Stimulated activated CD8-positive, alpha-beta memory T cell treated with anti-CD3 and anti-CD28 coated beads, Interleukin-15, amount 100 ng/mL, for 1 hour (primary cell): ENCODE results near the gene HDAC9.
"Not testable (repeated sequence)": the region's sequence is repeated elsewhere in the genome, so short reads cannot be mapped to it uniquely, and the experiment has no call there.

Source experiments
- DNase-seq: peaks from one replicate; pipeline ENCODE4 v3.0.0-alpha.2; 2020; ENCODE audit warnings: low read depth

The HDAC9 gene

GRCh38 chr7:19030281-19030680, 534.7 kb downstream of the HDAC9 start:
- DNase-seq = no peak

- not testable (repeated sequence) for DNase-seq
Observed at GRCh38 chr7:19032942-19033341, 537.4 kb downstream of the HDAC9 start.

DNA sequence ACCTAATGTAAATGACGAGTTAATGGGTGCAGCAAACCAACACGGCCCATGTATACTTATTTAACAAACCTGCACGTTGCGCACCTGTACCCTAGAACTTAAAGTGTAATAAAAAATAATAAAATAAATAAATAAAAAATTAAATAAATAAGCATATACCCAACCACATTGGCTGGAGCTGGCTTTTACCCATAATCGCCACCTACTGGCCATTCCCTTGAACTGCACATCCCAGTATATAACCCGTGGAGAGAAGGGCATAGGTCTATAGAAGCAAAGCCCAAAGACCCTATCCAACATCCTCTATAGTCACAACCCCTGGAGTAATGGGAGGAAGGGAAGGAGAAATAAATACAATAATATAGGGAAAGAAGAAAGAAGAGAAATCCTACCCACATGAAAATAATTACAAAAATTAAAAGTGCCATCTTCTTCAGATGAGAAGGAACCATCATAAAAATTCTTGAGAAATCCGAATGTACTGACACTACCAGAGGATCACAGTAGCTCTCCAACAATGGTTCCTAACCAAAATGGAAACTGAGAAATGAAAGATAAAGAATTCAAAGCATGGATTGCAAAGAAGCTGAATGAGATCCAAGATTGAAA, 556.3 kb downstream of the HDAC9 start:
- no peak for DNase-seq
